Measurements from ENCODE around the gene VDAC1. TPM values are rescaled to one million over a fixed set of nuclear protein-coding genes. Genes with fewer than 3 reads are reported as not detected.
A peak's percentile ranks its signal among the peaks of the same experiment; 100 is the strongest.

VDAC1 gene
- total RNA-seq, 2 experiments from 2014 or later, result 46.8 to 50.9 TPM

- ATAC-seq (ENCODE audit: poor library complexity) (no peak), DNase-seq (peak in 7 of 14 experiments; percentile 9 to 60 (median 18))
- TF ChIP-seq, protein P1, sequence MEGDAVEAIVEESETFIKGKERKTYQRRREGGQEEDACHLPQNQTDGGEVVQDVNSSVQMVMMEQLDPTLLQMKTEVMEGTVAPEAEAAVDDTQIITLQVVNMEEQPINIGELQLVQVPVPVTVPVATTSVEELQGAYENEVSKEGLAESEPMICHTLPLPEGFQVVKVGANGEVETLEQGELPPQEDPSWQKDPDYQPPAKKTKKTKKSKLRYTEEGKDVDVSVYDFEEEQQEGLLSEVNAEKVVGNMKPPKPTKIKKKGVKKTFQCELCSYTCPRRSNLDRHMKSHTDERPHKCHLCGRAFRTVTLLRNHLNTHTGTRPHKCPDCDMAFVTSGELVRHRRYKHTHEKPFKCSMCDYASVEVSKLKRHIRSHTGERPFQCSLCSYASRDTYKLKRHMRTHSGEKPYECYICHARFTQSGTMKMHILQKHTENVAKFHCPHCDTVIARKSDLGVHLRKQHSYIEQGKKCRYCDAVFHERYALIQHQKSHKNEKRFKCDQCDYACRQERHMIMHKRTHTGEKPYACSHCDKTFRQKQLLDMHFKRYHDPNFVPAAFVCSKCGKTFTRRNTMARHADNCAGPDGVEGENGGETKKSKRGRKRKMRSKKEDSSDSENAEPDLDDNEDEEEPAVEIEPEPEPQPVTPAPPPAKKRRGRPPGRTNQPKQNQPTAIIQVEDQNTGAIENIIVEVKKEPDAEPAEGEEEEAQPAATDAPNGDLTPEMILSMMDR (IDR thresholded peaks at IDR 0.05), result no peak
- Histone ChIP-seq H3K4me3 (ENCODE audit: low read length) (no peak overlapping the region), H3K4me1 (ENCODE audit: insufficient read depth, low read length) (no peaks in the 10 kb centered on the region), H3K36me3 (ENCODE audit: insufficient read depth, low read length) (no peaks in the 10 kb centered on the region), H3K27ac (ENCODE audit: low read depth in 1 of 2, low read length in 2 of 2) (no peak overlapping the region), H3K27me3 (ENCODE audit: control insufficient read depth in 1 of 2, insufficient read depth in 2 of 2, low read length in 2 of 2) (no peaks in the 10 kb centered on the region), H3K9me3 (ENCODE audit: control insufficient read depth in 1 of 2, insufficient read depth in 1 of 2, low read length in 2 of 2) (no peaks in the 10 kb centered on the region)
- Mint-ChIP-seq H3K36me3 (ENCODE audit: low read depth) (no peaks in the 10 kb centered on the region), H3K27me3 (no peaks in the 10 kb centered on the region), H3K9me3 (no peaks in the 10 kb centered on the region), H3K4me1 (ENCODE audit: low read depth) (no peaks in the 10 kb centered on the region), H3K27ac (no peak overlapping the region), H3K4me3 (no peak overlapping the region)
- intact Hi-C loops (cut with DNase I, micrococcal nuclease), result loop anchor here (10.0 kb wide), 2 partner anchors 520 to 830 kb away; no protein-coding TSS in a partner anchor
- POLR2A ChIA-PET, result no interaction called here
- CTCF ChIA-PET, result no interaction called here
Measured at GRCh38 chr5:133944263-133945185, 60.3 kb downstream of the VDAC1 start.

GRCh38 chr5:133943475-133943817 lies 61.3 kb downstream of the VDAC1 start:
- no peak for DNase-seq
- ChIA-PET CTCF (no interaction called here), POLR2A (no interaction called here)
- TF ChIP-seq, protein P1 (IDR thresholded peaks at IDR 0.05), result no peak
- H3K27me3 Mint-ChIP-seq, result no peaks in the 10 kb centered on the region
- H3K4me3 ChIP-seq (ENCODE audit: low read length), result no peak overlapping the region
- no peaks in the 10 kb centered on the region for H3K36me3 Mint-ChIP-seq (ENCODE audit: low read depth)
- H3K9me3 ChIP-seq (ENCODE audit: control insufficient read depth in 1 of 2, insufficient read depth in 1 of 2, low read length in 2 of 2), result no peaks in the 10 kb centered on the region
- H3K27ac ChIP-seq (ENCODE audit: low read depth in 1 of 2, low read length in 2 of 2), result no peak overlapping the region
- no peaks in the 10 kb centered on the region for H3K27me3 ChIP-seq (ENCODE audit: control insufficient read depth in 1 of 2, insufficient read depth in 2 of 2, low read length in 2 of 2)
- H3K4me1 ChIP-seq (ENCODE audit: insufficient read depth, low read length), result no peaks in the 10 kb centered on the region
- intact Hi-C loops (cut with DNase I, micrococcal nuclease), result loop anchor here (10.0 kb wide), 2 partner anchors 519 to 829 kb away; no protein-coding TSS in a partner anchor
- no peak for ATAC-seq (ENCODE audit: poor library complexity)
- H3K4me1 Mint-ChIP-seq (ENCODE audit: low read depth), result no peaks in the 10 kb centered on the region
- H3K4me3 Mint-ChIP-seq, result no peak overlapping the region
- H3K9me3 Mint-ChIP-seq, result no peaks in the 10 kb centered on the region
- H3K27ac Mint-ChIP-seq, result no peak overlapping the region
- H3K36me3 ChIP-seq (ENCODE audit: insufficient read depth, low read length), result no peaks in the 10 kb centered on the region

- ChIA-PET CTCF (no interaction called here), POLR2A (no interaction called here)
- ATAC-seq (ENCODE audit: poor library complexity) (no peak), DNase-seq (no peak)
- Histone ChIP-seq H3K9me3 (ENCODE audit: control insufficient read depth in 1 of 2, insufficient read depth in 1 of 2, low read length in 2 of 2) (no peaks in the 10 kb centered on the region), H3K27me3 (ENCODE audit: control insufficient read depth in 1 of 2, insufficient read depth in 2 of 2, low read length in 2 of 2) (no peaks in the 10 kb centered on the region), H3K36me3 (ENCODE audit: insufficient read depth, low read length) (no peaks in the 10 kb centered on the region), H3K27ac (ENCODE audit: low read depth in 1 of 2, low read length in 2 of 2) (no peak overlapping the region), H3K4me1 (ENCODE audit: insufficient read depth, low read length) (no peaks in the 10 kb centered on the region), H3K4me3 (ENCODE audit: low read length) (no peak overlapping the region)
- Mint-ChIP-seq H3K4me3 (no peak overlapping the region), H3K9me3 (no peaks in the 10 kb centered on the region), H3K36me3 (ENCODE audit: low read depth) (no peaks in the 10 kb centered on the region), H3K27ac (no peak overlapping the region), H3K4me1 (ENCODE audit: low read depth) (no peaks in the 10 kb centered on the region), H3K27me3 (no peaks in the 10 kb centered on the region)
- TF ChIP-seq, protein P1 (IDR thresholded peaks at IDR 0.05), result no peak
- intact Hi-C loops (cut with DNase I, micrococcal nuclease), result loop anchor here (10.0 kb wide), 2 partner anchors 518 to 828 kb away; no protein-coding TSS in a partner anchor
Measured at GRCh38 chr5:133942614-133943474, 61.9 kb downstream of the VDAC1 start.
